Activated naive CD4-positive, alpha-beta T cell treated with Interleukin-2 at 50 U/mL for 16 hours (primary cell): ENCODE results near the gene MAPRE3.

Source experiments
- DNase-seq: peaks from one replicate; pipeline ENCODE4 v3.0.0-alpha.2; 2020

The MAPRE3 gene

DNA sequence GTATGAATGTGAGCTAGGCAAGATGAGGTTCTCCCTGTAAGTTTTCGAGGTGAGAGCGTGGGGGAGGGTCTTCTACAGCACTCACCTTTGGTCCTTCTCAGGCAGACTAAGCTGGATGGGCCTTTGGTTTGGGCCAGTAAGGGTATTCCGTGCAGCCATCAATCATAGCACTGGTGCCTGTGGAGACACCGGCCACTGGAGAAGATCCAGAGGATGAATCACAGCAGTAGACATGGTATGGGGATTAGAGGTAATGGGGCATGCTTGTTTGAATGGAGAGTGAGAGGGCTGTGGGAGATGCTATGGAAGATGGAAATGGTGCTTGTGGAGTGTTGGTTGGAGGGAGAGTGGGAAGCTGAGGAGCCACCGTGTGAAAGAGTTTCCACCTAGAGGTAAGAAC is 16.1 kb downstream of the MAPRE3 start:
- no peak for DNase-seq

DNA sequence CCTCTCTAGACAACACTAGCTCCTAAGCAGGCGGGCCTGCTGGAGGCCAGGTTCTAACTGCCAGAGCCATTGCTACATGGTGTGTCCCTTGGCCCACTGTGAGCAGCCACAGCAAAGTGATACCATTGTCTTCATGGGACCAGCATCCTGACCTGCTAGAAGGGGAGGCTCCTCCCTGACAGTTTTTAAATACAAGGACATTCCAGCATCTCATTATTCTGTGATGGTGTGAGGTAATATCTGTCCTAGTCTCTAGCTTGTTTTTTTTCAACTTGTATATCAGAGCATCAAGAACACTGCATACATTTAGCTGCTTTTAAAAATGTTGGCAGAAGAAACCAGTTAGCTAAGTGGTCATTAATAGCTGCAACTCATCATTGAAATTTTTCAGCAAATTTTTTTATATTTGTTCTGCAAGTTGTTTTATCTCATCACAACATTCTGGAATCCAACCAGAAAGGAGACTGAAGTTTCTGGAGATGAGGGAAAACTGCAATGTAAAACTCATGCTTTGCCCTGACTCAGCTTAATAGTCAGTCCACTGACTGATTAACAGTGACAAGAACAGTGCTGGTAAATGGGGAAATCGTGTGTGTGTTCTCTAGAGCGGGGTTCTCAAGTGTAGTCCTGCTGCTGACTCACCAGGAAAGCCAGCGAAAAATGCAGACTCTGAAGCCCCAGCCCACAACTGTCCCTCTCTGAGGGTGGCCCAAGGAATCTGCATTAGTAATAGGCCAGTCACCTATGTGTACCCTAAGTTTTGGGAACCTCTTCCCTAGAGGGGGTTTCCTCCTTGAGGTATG is 17.8 kb downstream of the MAPRE3 start:
- DNase-seq: no peak

DNA sequence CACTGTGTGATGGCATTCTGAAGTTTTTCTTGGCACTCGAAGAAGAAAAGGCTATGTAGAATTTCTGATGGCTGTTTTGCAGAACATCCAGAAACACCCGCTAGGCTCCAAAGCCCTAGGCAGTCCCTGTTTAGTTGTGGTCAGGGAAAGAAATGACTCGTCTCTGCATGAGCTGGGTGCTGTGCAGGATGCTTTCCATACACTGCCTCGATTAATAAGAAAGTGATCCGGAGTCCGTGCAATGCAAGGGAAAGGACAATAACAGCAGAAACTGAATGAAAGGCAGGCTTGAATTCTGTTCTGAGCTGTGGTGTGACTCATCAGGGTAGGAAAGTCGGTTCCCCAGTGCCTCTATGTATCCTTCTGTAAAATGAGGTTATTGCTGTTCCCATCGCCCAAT is 18.7 kb downstream of the MAPRE3 start:
- DNase-seq: no peak

DNA sequence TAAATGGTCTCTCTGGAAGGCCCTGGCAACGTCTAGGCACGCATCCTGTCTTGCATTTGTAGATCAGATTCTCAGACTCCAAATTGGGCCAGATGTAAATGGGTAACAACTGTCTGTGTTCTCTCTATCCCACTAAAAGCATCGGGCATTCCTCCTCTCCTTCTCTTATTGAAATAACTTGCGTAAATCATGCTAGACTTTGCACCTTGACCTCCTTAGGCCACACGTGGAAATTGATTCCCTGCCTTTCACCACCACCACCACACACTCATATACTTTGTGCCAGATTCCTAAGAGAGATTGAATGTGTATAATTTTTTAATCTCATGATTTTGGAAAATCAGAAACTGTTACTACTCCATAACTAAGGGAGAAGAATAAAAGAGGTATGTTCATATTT is 21.3 kb downstream of the MAPRE3 start:
- no peak for DNase-seq

DNA sequence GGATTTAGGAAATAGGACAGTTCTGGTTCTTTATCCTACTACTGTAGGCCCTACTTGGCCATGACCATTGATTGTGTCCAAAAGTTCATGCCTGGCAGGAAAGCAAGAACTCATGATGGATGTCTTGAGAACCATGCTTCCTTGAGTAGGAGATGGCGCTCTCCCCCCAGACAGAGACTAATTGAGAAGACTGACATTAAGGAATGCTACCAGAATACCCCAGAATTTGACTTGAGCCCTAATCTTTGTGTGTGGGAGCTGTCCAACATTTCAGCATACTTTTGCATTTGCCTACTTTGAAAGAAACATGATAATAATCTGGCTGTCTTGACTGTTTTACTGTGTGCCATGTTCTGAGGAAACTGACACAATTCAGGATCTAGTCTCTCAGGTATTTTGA is 23.3 kb downstream of the MAPRE3 start:
- no peak for DNase-seq

DNA sequence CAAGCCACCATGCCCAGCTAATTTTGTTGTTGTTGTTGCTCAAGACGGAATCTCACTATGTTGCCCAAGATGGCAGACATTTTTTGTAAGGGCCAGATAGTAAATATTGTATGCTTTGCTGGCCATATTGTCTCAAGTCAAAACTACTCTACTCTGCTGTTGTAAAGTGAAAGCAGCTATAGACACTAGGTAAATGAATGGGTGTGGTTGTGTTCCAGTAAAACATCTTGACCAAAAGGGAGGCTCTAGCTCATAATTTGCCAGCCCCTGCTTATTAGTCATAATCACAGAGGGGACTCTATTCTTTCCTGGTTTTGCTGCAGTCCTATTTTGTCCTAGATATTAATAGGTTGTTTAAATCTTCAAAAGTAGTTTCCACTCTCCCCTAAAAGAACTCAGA is 24.5 kb downstream of the MAPRE3 start:
- no peak for DNase-seq

DNA sequence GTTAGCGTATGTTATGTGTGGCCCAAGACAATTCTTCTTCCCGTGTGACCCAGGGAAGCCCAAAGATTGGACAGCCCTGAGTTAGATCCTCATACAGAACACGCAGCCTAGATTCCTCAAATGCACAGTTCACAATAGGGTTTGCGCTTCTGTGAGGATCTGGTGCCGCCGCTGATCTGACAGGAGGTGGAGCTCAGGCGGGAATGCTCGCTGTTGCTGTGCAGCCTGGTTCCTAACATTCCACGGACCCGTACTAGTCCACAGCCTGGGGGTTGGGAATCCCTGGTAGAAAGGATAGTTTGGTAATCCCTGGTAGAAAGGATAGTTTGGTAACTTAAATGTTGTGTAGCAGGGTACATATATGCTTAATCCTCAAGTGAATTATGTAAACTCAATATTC is 27.0 kb downstream of the MAPRE3 start:
- DNase-seq: no peak

DNA sequence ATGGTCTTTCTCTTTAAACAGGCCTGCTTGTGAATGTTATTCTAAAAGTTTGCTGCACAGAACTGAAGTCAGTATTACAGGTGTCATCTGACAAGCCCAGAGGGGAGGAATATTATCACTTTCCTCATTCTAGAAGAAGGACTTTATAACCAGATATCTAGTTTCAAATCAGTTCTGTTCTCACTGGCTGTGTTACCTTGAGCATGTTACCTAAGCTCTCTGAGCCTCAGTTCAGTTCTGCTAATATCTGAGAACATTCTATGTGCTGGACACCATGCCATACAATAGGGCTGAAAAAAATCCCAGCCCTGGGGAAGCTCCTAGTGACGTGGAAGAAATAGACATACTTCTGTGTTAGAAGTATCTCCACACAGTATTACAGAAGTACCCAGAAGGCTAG is 27.9 kb downstream of the MAPRE3 start:
- no peak for DNase-seq

DNA sequence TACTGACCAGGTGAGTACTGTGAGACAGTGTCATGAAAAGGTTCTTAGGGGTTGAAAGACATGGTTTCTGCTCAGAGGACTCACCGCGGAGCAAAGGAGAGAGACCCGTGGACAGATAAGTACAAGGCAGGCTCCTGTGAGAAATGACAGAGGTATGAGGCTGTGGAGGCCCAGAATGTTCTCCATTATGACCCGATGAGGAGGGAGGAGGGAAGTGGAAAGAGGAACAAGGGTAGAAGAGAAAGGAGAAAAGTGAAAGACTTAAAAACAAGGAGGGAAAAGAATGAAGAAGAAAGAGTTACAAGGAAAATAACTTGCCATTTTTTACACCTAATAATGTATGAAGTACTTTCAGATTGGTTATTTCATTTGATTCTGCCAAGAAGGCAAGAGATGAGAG is 29.8 kb downstream of the MAPRE3 start:
- DNase-seq: no peak

DNA sequence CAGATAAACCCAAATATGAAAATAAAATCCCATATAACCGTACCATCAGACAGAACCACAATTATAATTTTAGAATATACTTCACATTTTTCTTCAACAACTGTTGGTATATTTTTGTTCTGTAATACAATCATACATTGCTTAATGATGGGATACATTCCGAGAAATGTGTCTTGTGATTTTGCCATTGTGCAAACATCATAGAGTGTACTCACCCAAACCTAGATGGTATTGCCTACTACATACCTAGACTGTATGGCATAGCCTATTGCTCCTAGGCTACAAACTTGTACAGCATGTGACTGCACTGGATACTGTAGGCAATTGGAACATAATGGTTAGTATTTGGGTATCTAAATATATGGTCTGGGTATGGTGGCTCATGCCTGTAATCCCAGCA is 30.6 kb downstream of the MAPRE3 start:
- DNase-seq: no peak

DNA sequence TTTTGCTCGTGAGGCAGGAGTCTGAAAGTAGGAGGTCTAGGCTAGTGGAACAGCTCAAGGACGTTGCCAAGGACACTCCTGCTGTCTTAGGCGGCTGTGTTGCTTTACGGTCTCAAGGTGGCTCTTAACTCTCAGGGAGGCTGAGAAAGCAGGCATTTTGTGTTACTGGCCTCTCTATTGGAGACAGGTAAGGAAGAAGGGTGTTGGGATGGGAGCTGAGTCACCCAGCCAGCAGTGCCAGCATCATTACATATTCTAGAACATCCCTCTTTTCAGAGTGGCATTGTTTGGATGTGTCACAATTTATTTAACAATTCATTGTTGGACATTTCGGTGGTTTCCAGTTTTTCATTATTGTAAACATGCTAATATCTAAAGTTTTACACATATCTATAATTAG is 31.5 kb downstream of the MAPRE3 start:
- no peak for DNase-seq

DNA sequence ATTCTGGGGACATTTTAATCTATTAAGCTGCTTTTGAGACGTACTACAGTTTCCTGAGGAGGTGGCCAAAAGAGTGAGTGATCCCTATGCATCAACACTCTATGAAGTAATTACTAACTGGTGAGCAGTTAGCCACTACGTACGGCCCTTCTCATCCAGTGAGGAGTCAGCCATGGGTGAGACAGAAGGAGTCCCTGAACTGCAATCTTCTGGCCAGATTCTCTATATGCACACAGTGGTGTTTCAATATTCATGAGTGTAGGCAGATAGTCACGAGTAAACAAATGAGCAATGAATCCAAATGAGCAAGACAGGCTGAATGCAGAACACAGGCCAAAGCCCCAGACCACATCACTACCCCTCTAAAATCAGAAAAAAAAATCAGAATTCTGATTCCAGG is 32.6 kb downstream of the MAPRE3 start:
- no peak for DNase-seq

DNA sequence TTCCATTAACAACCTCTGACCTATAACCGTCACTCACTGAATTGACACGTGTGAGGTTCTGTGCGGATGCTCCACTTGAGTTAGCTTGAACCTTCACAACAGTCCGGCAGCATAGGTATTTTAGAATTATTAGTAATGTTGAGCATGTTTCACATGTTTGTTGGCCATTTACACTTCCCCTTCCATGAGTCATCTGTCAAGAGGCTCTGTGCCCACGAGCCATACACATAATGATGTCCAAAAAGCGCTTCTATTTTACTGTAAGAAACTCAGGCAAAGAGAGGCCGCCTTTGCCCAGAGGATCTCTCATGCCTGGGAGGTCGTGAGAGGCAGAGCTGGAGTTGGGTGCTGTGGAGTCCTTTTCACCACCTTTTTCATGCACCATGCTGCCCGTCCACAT is 33.4 kb downstream of the MAPRE3 start:
- DNase-seq: no peak

DNA sequence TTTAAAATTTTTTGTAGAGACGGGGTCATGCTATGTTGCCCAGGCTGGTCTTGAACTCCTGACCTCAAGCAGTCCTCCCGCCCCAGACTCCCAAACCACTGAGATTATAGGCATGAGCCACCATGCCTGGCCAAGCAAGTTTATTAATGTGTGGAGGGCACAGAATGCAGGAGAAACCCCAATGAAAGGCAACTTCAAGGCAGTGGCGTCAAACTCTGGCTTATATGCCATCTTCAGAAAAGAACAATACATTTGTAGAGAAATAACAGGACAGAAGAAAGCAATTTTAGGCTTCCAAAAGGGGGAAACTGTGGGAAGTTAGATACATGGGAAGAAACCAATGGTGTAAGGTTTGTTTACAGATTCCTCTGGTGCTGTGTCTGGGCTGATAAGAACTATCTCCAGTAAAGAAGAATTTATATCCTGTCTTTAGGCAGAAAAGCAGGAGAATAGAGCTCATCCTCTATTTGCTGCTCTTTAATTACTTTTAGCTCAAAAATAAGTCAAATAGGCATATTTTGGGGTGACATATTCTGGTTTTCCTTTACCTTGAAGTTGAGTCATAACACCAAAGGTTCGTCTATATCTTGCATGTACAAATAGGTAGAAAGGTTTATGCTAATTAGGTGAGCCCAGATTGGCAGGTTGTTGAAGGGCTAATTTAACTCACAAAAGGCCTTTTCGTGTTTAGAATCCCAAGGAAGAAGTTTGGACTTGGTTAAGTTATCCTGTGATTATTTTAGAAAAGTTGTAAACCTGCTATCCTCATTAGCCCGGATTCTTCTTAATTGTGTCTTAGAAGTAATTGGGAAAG is 36.4 kb downstream of the MAPRE3 start:
- DNase-seq: no peak

DNA sequence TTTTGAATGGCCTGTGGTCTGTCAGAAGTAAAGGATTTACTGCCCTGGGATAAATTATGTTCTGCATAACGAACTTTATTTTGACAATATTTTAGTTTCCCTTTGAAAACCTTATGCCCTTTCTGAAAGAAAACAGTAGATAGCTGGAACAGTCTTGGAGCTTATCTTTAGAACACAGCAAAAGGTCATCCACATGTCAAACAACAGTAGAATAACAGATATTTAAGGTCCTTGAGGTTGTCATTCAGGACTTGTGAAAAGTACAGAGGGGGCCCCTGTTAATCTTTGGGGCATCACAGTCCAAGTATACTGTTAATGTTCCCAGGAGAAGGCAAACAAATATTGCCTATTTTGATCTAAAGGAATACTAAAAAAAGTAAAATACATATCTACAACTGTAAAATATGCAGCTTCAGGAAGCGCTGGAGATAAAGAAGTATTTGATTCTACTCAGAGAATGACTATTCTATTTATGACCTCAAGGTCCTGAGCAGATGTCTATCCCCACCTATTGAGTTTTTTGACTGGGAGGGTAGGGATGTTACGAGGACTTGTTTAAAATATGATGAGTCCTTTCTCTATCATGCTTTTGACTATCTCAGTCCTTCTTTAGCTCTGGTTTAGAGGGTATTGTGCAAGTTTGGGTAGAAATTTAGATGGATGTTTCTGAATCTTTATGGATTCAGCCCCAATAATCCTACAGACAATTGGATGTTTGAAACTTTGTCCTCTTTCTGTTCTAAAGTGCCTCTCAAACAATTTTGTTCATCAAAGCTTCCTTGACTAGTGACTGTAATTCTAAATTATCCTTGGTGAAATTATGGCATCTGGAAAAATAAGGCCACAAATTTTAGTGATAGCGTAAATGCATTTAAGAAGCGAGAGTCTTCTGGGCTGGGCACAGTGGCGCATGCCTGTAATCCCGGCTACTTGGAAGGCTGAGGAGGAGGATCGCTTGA is 37.3 kb downstream of the MAPRE3 start:
- no peak for DNase-seq

DNA sequence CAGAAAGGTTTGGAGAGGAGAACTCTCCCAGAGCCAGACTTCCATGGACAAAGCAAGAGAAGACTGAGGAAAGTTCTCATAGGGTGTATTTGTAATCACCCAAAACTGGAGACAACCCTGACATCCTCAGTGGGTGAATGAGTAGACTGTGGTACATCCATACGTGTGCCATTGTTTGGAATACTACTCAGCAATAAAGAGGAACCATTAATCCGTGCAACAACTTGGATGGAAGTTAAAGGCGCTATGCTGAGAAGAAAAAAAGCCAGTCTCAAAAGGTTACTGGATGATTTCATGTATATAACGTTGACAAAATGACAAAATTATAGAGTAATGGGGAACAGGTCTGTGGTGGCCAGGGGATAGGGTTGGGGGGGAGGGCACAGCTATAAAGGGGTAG is 38.2 kb downstream of the MAPRE3 start:
- DNase-seq: no peak

DNA sequence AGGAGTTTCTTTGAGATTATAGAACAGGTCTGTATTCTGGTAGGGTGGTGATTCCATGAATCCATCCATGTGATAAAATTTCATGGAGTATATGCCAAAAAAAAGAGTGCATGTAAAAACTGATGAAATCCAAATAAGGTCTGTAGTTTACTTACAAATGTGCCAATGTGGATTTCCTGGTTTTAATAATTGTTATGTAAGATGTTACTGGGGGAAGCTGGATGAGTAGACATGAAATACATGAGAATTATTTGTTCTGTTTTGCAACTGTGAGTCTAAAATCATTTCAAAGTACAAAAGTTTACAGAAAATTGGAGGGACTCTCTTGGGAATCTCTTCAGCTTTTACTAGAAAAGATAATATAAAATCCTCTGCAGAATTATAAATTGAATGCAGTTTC is 38.6 kb downstream of the MAPRE3 start:
- DNase-seq: no peak

DNA sequence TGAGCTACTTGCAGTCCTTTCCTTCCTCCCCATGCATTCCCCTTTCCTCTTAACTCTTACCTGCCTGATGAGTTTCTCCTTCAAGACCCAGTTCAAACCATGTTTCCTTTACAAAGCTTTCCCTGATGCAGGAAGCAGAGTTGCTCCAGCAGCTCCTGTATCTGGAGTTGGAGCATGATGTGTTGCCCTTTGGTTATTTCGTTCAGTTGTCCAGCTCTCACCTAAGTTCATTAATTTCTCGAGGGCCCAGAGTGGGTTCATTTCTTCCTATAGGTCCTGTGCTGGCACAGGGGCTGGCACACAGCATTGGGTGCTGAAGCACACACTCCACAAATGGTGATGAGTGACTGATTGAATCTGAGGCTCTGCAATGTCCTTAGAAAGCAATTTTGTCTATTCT is 39.3 kb downstream of the MAPRE3 start:
- DNase-seq: no peak

DNA sequence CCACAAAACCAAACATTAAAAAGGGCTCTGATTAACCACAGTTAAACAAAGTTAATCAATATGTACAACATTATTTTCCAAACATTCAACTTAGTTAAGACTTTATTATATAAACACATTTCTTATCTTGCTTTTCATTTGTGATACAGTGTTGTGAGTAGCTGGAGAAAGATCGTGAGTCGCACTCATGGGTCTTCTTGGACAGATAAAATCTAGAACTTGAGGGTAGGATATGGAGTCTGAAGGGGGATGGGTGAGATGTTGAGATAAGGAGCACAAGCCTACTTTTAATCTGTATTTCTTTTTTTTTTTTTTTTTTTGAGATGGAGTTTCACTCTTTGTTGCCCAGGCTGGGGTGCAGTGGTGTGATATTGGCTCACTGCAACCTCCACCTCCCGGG is 39.7 kb downstream of the MAPRE3 start:
- DNase-seq: no peak

DNA sequence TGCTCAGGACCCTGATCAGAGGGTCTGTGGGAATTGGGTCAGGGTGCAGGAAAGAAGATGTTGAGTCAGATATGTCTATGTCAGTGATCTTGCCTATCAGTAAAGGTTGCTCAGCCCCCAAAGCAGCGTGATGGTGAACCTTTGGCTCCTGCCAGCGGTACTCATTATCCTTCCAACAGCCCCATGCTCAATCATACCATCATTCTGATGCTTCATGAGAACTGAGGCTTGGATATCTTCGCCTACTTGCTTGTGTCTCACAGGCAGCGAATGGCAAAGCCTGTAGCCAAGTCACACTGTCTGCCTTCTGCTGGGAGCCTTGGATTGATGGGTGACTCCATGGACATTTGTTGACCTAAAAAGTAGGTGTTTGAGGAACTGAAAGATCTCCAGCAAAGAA is 43.3 kb downstream of the MAPRE3 start:
- DNase-seq: no peak

DNA sequence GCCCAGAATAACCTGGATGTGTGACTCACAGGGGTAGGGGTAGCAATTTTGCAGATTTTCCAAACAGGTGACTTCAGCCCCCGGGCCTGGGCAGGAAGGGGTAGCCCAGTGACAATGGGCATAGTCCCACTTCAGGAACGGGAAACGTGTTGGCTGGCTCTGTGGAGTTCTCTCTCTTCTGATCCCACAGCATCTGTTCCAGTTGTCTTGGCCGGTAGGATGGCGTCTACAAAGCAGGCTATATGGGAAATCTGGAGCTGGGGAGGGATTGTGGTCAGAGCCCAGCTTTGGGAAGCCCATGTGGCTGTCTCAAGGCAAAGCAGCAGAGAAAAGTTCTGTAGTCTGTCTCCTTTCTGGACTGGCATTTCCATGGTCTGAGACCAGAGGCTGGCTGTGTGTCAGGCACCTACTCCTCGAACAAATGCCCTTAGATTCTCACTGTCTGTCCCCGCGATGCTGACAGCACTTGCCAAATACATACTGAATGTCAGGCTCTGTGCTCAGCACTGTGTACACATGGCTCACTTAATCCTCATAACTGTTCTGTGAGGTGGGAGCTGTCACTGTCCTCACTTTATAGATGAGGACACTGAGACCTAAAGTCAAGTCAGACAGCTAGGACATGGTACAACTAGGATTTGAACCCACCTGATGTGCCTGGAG is 44.5 kb downstream of the MAPRE3 start:
- DNase-seq: no peak

DNA sequence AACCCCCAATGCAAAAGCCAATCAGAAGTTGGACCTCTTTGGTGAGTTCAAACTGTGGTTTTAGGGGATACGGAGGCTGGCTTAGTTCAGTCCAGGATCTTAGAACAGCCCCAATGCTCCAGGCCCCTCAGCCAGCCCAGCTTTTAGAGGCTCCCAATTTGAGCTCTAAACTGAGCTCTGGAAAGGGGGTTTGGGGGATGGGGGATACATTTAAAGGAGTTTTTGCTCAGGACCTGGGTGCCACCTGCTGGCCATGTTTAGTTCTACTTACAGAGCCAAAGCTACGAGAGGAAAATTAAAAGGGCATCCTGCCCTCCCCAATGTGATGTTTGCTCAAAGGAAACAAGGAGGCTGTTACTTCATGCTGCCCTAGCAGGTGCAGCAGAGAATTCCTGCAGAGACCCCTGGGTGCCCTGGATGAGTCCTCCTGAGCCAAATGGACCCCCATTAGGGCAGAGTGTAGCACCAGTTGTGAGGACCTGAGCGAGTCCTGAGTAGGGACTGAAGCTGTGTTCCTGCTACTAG is 46.4 kb downstream of the MAPRE3 start:
- DNase-seq: peak; percentile 34

DNA sequence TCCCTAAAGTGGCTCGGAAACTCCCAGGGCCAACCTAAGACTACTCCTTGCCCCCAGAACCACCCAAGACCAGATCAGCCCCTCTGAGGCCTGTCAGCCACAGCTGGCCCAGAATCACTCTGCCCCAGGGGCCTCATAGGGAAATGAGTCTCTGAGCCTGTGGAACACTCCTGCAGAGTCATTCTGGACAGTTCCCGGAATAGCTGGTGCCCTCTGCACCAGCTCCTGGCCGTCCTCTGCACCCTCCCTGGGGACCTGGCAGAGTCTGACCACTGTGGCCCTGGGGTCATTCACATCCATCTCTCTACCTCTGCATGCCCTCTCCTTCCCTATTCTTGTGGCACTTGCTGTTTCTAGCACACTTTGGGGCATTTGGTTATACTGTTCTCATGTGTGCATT is 47.7 kb downstream of the MAPRE3 start:
- DNase-seq: no peak
